K562 (cell line): Measurements from ENCODE around the gene PCF11. TPM values are rescaled to one million over a fixed set of nuclear protein-coding genes. Genes with fewer than 3 reads are reported as not detected.
"Not testable (repeated sequence)": the region's sequence is repeated elsewhere in the genome, so short reads cannot be mapped to it uniquely, and the experiment has no call there.

Source experiments
- ATAC-seq: fragments of 200-7000 bp; cut with Tn5 transposase; 3 replicates; pipeline ENCODE4 v1.9.1; 2020; ENCODE audit warnings: moderate library complexity
- BruUV-seq: library from RNA; stranded (reverse); fragments of 400-500 nt; replicated peaks from 2 replicates; lab custom pipeline; 2021; lab: Mats Ljungman, UMichigan
- CTCF ChIA-PET: fragments of 300-600 bp; formaldehyde crosslinking; extraction: SDS; loops from one replicate; lab custom pipeline; 2021; ENCODE audit warnings: low intra/inter-chr PET ratio; lab: Yijun Ruan, JAX
- POLR2A ChIA-PET: fragments of 300-600, 350-650 bp; sonication (Branson Sonifier 250); formaldehyde crosslinking; extraction: SDS; loops from one replicate; lab custom pipeline; 2021; ENCODE audit warnings: antibody characterized with exemption, inconsistent platforms; lab: Yijun Ruan, JAX
- DNase-seq, 4 experiments: peaks; one replicate each; pipeline versions ENCODE4 v3.0.0 to v3.0.0-alpha.2; 2011 to 2018; ENCODE audit warnings: low spot score in 3 of 4, mixed read lengths in 3 of 4; ENCODE audit errors: extremely low read depth in 1 of 4
- FAIRE-seq: peaks from 2 replicates; lab custom pipeline; 2011; peaks lifted over from hg19 to GRCh38; lab: Jason Lieb, UNC
- H2AFZ ChIP-seq: 2 replicates; pipeline ENCODE4 v1.6.0; 2011; ENCODE audit warnings: low read depth, low read length, control low read depth, inconsistent platforms
- H3K27ac ChIP-seq: fragments of 200-600 bp; 3 replicates; pipeline ENCODE4 v1.8.0; 2011; ENCODE audit warnings: low read depth, mild to moderate bottlenecking, control low read depth, inconsistent platforms, low read length, moderate library complexity, mixed read lengths; ENCODE audit errors: extremely low read depth
- H3K27me3 ChIP-seq, 2 experiments: fragments of 300-600 bp in 1 of 2; 2 replicates in 1 of 2; 3 replicates in 1 of 2; pipeline versions ENCODE4 v1.6.0 to v1.8.0; 2011; ENCODE audit warnings: inconsistent platforms in 2 of 2, low read length in 2 of 2, mild to moderate bottlenecking in 1 of 2, mixed read lengths in 1 of 2, moderate library complexity in 1 of 2; ENCODE audit not compliant: control insufficient read depth in 2 of 2, insufficient read depth in 2 of 2
- H3K36me3 ChIP-seq: fragments of 300-600 bp; 3 replicates; pipeline ENCODE4 v1.8.0; 2011; ENCODE audit warnings: mild to moderate bottlenecking, low read length, inconsistent platforms; ENCODE audit not compliant: control insufficient read depth, insufficient read depth
- H3K4me1 ChIP-seq, 2 experiments: fragments of 200-600 bp in 1 of 2; replicated peaks in 1 of 2; 2 replicates in 1 of 2; 3 replicates in 1 of 2; pipeline versions ENCODE4 v1.5.1 to v1.8.0; 2011; ENCODE audit warnings: inconsistent platforms in 2 of 2, low read length in 2 of 2, mild to moderate bottlenecking in 1 of 2, mixed read lengths in 1 of 2, moderate library complexity in 1 of 2; ENCODE audit not compliant: control insufficient read depth in 2 of 2, insufficient read depth in 2 of 2
- H3K4me2 ChIP-seq: 2 replicates; pipeline ENCODE4 v1.6.1; 2011; ENCODE audit warnings: low read length, control low read depth, inconsistent platforms, mixed read lengths; ENCODE audit not compliant: insufficient read depth
- H3K4me3 ChIP-seq: fragments of 200-600 bp; sonication (generic), shearing (Covaris generic); 2 replicates; pipeline ENCODE4 v1.5.1; 2016; ENCODE audit warnings: control low read depth, inconsistent platforms
- H3K79me2 ChIP-seq: fragments of 200-600 bp; 3 replicates; pipeline ENCODE4 v1.8.0; 2011; ENCODE audit warnings: low read length, inconsistent platforms; ENCODE audit not compliant: control insufficient read depth, insufficient read depth
- H3K9ac ChIP-seq, 2 experiments: 2 replicates each; pipeline versions ENCODE4 v1.6.0 to v1.6.1; 2011; ENCODE audit warnings: low read depth in 2 of 2, low read length in 2 of 2, control low read depth in 1 of 2, inconsistent platforms in 1 of 2, mild to moderate bottlenecking in 1 of 2, mixed read lengths in 1 of 2; ENCODE audit not compliant: insufficient read depth in 1 of 2
- H3K9me1 ChIP-seq: one replicate; pipeline ENCODE4 v1.6.0; 2011; ENCODE audit warnings: inconsistent platforms, mild to moderate bottlenecking, low read length, moderate library complexity; ENCODE audit not compliant: control insufficient read depth, insufficient read depth
- H3K9me3 ChIP-seq: replicated peaks from 2 replicates; pipeline ENCODE4 v1.5.1; 2011; ENCODE audit warnings: low read depth, low read length, inconsistent platforms; ENCODE audit not compliant: control insufficient read depth, insufficient read depth
- H4K20me1 ChIP-seq: replicated peaks from 2 replicates; pipeline ENCODE4 v1.6.1; 2011; ENCODE audit warnings: low read length, inconsistent platforms, mixed read lengths; ENCODE audit not compliant: control insufficient read depth, insufficient read depth
- CTBP1 ChIP-seq: fragments of 450-650 bp; IDR thresholded peaks from 2 replicates; pipeline ENCODE4 v1.6.1; 2016; ENCODE audit warnings: borderline replicate concordance
- GTF2F1 ChIP-seq: IDR thresholded peaks from 2 replicates; pipeline ENCODE4 v1.6.1; 2011; ENCODE audit warnings: low read depth, low read length, improper control_type of control experiment
- IRF2 ChIP-seq: sonication (generic); formaldehyde crosslinking; IDR thresholded peaks from 2 replicates; pipeline ENCODE4 v1.8.1; 2022; ENCODE audit warnings: mild to moderate bottlenecking, missing genetic modification reagents
- MEIS2 ChIP-seq: fragments of 450-650 bp; IDR thresholded peaks from 2 replicates; pipeline ENCODE4 v1.6.1; 2014; ENCODE audit warnings: mild to moderate bottlenecking; ENCODE audit not compliant: partially characterized antibody
- MTF1 ChIP-seq: fragments of 250-450 bp; sonication (Bioruptor Pico); IDR thresholded peaks from 2 replicates; pipeline ENCODE4 v1.9.0; 2021; ENCODE audit warnings: moderate library complexity, mild to moderate bottlenecking, inconsistent platforms, borderline replicate concordance
- SIN3A ChIP-seq, 2 experiments: fragments of 150-350 bp in 1 of 2; IDR thresholded peaks; 2 replicates each; pipeline ENCODE4 v1.6.1; 2011 to 2016; ENCODE audit warnings: borderline replicate concordance in 2 of 2, low read depth in 2 of 2, low read length in 2 of 2, mild to moderate bottlenecking in 2 of 2, moderate library complexity in 2 of 2; ENCODE audit not compliant: control insufficient read depth in 1 of 2
- TCF3 ChIP-seq: sonication (generic); formaldehyde crosslinking; IDR thresholded peaks from 2 replicates; pipeline ENCODE4 v1.4.0; 2020; ENCODE audit warnings: mild to moderate bottlenecking, missing genetic modification reagents
- ZNF124 ChIP-seq: sonication (generic); formaldehyde crosslinking; IDR thresholded peaks from 2 replicates; pipeline ENCODE4 v1.8.1; 2022; ENCODE audit warnings: missing genetic modification reagents
- ZNF175 ChIP-seq: fragments of 200-800 bp; sonication (Bioruptor generic); IDR thresholded peaks from 2 replicates; pipeline ENCODE4 v1.6.1; 2016; ENCODE audit warnings: low read depth, mild to moderate bottlenecking, missing genetic modification characterization, missing compliant biosample characterization
- ZNF263 ChIP-seq: sonication (generic); formaldehyde crosslinking; IDR thresholded peaks from 2 replicates; pipeline ENCODE4 v1.8.0; 2022; ENCODE audit warnings: mild to moderate bottlenecking, missing genetic modification reagents, borderline replicate concordance
- WGBS: fragments of 100-300 bp; shearing (Covaris generic); methylation state at CpG from one replicate; pipeline ENCODE4 v1.1.6; 2016; ENCODE audit warnings: low coverage, mixed read lengths; ENCODE audit not compliant: insufficient coverage; ENCODE audit errors: missing lambda C conversion rate; 5-methylcytosine and 5-hydroxymethylcytosine counted together
- in situ Hi-C: fragments of 300-500 bp; cut with MboI; formaldehyde crosslinking; loops from 4 replicates; pipeline ENCODE4 v1.15.0; 2018; ENCODE audit warnings: inconsistent platforms, mixed read lengths
- intact Hi-C: fragments of 100-400 bp; cut with micrococcal nuclease; formaldehyde crosslinking; loops from 2 replicates; pipeline ENCODE4 v1.14.2; 2022
- polyA plus RNA-seq, 8 experiments: library from polyadenylated mRNA; depleted of rRNA in 4 of 8; stranded (reverse) in 5 of 8; unstranded in 3 of 8; fragments of >200 nt; fragmentation: Nextera tagmentation in 2 of 8; fragmentation: Illumina TruSeq in 1 of 8; extraction: Ambion mirVana in 2 of 8; extraction: Trizol in 1 of 8; gene quantifications; 2 replicates each; pipeline versions ENCODE4 v1.2.1 to v1.2.3, GENCODE V29; 2011 to 2014; ENCODE audit warnings: inconsistent platforms in 1 of 8, missing spikeins in 1 of 8
- total RNA-seq, 7 experiments: library from RNA; depleted of rRNA in 6 of 7; stranded (reverse); fragments of >200 nt in 6 of 7; fragmentation: Illumina TruSeq in 2 of 7; extraction: Trizol in 2 of 7; gene quantifications; 2 replicates each; pipeline versions ENCODE4 v1.2.1 to v1.2.3, GENCODE V29; 2011 to 2021; ENCODE audit warnings: low replicate concordance in 1 of 7
- TF ChIP-seq, protein P1 (sequence below): fragments of 450-650 bp; formaldehyde crosslinking; IDR thresholded peaks from 2 replicates; pipeline ENCODE4 v1.4.0; 2020; ENCODE audit warnings: mild to moderate bottlenecking, moderate library complexity
- TF ChIP-seq, protein P2 (sequence below), 2 experiments: fragments of 250-450 bp in 1 of 2; fragments of 450-650 bp in 1 of 2; sonication (Bioruptor Pico) in 1 of 2; IDR thresholded peaks; 2 replicates each; pipeline versions ENCODE4 v1.6.1 to v1.8.0; 2016 to 2021; ENCODE audit warnings: mild to moderate bottlenecking in 2 of 2, moderate library complexity in 2 of 2, missing compliant biosample characterization in 1 of 2, missing genetic modification characterization in 1 of 2

PCF11 gene
- total and polyA plus RNA-seq, 9 of the 15 experiments (the other 6 are each of a cell fraction or from before 2014, with no cell fraction given) = 9.3 to 91.6 (median 54.4) TPM

DNA sequence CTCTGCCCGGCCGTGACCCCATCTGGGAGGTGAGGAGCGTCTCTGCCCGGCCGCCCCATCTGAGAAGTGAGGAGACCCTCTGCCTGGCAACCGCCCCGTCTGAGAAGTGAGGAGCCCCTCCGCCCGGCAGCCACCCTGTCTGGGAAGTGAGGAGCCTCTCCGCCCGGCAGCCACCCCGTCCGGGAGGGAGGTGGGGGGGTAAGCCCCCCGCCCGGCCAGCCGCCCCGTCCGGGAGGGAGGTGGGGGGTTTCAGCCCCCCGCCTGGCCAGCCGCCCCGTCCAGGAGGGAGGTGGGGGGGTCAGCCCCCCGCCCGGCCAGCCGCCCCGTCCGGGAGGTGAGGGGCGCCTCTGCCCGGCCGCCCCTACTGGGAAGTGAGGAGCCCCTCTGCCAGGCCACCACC is 23.7 kb upstream of the PCF11 start:
- H3K27me3 ChIP-seq, CTCF ChIA-PET, ATAC-seq, POLR2A ChIA-PET, H3K4me3 ChIP-seq, FAIRE-seq, H2AFZ ChIP-seq, H3K4me2 ChIP-seq, in situ Hi-C loops, H3K9me3 ChIP-seq, H3K4me1 ChIP-seq, H3K79me2 ChIP-seq, H4K20me1 ChIP-seq, intact Hi-C loops, H3K9ac ChIP-seq, H3K27ac ChIP-seq, DNase-seq, H3K9me1 ChIP-seq, H3K36me3 ChIP-seq, BruUV-seq: not testable (repeated sequence)
- no CpG with 5 or more reads among the region's 29 CpGs for WGBS

DNA sequence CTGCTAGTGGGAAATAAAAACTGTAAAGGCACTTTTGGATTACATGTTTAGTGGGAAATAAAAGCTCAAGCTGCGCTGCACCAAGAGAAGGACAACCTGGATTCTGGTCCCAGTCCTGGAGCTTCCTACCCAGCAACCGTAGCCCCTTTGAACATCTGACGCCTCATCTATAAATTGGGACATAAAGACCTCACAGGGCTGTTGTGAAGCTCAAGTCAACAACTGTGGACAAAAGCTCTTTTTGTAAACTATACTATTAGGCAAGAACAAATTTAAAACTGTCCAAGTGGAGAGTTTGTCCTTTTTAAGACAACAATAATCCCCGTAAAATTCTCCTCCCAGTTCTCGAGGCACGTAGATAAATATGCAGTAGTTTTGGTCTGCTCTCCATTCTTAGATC is 17.6 kb upstream of the PCF11 start:
- H3K9ac ChIP-seq = no peak overlapping the region
- no peaks in the 10 kb centered on the region for H3K79me2 ChIP-seq
- H3K9me3 ChIP-seq = no peaks in the 10 kb centered on the region
- 81% methylated on average over 6 of the region's 6 CpGs for WGBS
- POLR2A ChIA-PET = interaction anchor here (0.8 to 1.6 kb wide), 3 partner anchors 12 to 51 kb away, joined by 3 to 8 read pairs (median 4); partner anchors contain the start of gene PCF11
- TF ChIP-seq MEIS2 = no peak
- no peak for TF ChIP-seq MTF1 (CRISPR knock-in tag)
- no peak for TF ChIP-seq TCF3
- TF ChIP-seq, protein P1, sequence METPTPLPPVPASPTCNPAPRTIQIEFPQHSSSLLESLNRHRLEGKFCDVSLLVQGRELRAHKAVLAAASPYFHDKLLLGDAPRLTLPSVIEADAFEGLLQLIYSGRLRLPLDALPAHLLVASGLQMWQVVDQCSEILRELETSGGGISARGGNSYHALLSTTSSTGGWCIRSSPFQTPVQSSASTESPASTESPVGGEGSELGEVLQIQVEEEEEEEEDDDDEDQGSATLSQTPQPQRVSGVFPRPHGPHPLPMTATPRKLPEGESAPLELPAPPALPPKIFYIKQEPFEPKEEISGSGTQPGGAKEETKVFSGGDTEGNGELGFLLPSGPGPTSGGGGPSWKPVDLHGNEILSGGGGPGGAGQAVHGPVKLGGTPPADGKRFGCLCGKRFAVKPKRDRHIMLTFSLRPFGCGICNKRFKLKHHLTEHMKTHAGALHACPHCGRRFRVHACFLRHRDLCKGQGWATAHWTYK (CRISPR knock-in tag) = no peak
- no peak for TF ChIP-seq CTBP1
- TF ChIP-seq ZNF124 (CRISPR knock-in tag) = no peak
- no peak for TF ChIP-seq ZNF175 (CRISPR knock-in tag)
- TF ChIP-seq, protein P2, sequence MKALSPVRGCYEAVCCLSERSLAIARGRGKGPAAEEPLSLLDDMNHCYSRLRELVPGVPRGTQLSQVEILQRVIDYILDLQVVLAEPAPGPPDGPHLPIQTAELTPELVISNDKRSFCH (CRISPR knock-in tag; IDR thresholded peaks at IDR 0.05) = no peak
- TF ChIP-seq, protein P2 (tag; IDR thresholded peaks at IDR 0.05) = no peak
- no peak for TF ChIP-seq SIN3A (IDR thresholded peaks at IDR 0.05; ENCODE audit: borderline replicate concordance in 2 of 2, control insufficient read depth in 1 of 2, low read depth in 2 of 2, low read length in 2 of 2)
- TF ChIP-seq IRF2 = no peak
- no peak for TF ChIP-seq ZNF263 (CRISPR knock-in tag)
- no peak for TF ChIP-seq GTF2F1
- H3K4me3 ChIP-seq = no peak overlapping the region
- no peaks in the 10 kb centered on the region for H3K27me3 ChIP-seq
- ATAC-seq = peak; percentile 10; the same call in 1 of the 3 replicates
- H3K4me1 ChIP-seq = peaks cover 3% of the 10 kb centered on the region in 2 experiments; a peak in 3 of 5 replicates
- CTCF ChIA-PET = no interaction called here
- peak overlapping the region; percentile 62 for H2AFZ ChIP-seq
- intact Hi-C loops (no loop called here), in situ Hi-C loops (no loop called here)
- no peak for DNase-seq
- no peak overlapping the region for H3K27ac ChIP-seq
- BruUV-seq = no TSS peak
- no peak for FAIRE-seq
- H3K36me3 ChIP-seq = no peaks in the 10 kb centered on the region
- no peaks in the 10 kb centered on the region for H4K20me1 ChIP-seq
- no peak overlapping the region for H3K4me2 ChIP-seq
- no peaks in the 10 kb centered on the region for H3K9me1 ChIP-seq
